Psoas muscle (tissue), 8 donors: ENCODE data around the gene SH3PXD2B. TPM values are rescaled to one million over a fixed set of nuclear protein-coding genes. Genes with fewer than 3 reads are reported as not detected.
A peak's percentile ranks its signal among the peaks of the same experiment; 100 is the strongest.

Experiments used
- ATAC-seq, 4 donors: fragments of 200-7000 bp; cut with Tn5 transposase; one replicate each; pipeline ENCODE4 v1.9.1; 2020; ENCODE audit warnings: moderate library complexity in 3 of 4, mild to moderate bottlenecking in 2 of 4
- DNase-seq, 2 donors: peaks; one replicate each; pipeline ENCODE4 v3.0.0-alpha.2; 2020
- H3K27ac ChIP-seq: fragments of 200-600 bp; one replicate; pipeline ENCODE4 v1.8.0; 2022
- H3K27me3 ChIP-seq, 3 donors: fragments of 200-600 bp in 1 of 3; one replicate each; pipeline versions ENCODE4 v1.6.1 to v1.8.0; 2013 to 2022; ENCODE audit warnings: low read length in 2 of 3, mild to moderate bottlenecking in 2 of 3, moderate library complexity in 1 of 3; ENCODE audit not compliant: insufficient read depth in 3 of 3
- H3K36me3 ChIP-seq, 2 donors: fragments of 200-600 bp in 1 of 2; one replicate each; pipeline versions ENCODE4 v1.6.1 to v1.8.0; 2013 to 2022; ENCODE audit warnings: low read depth in 1 of 2, mild to moderate bottlenecking in 1 of 2, moderate library complexity in 1 of 2; ENCODE audit not compliant: insufficient read depth in 1 of 2
- H3K4me1 ChIP-seq: fragments of 200-600 bp; one replicate; pipeline ENCODE4 v1.8.0; 2022
- H3K4me3 ChIP-seq: fragments of 200-600 bp; one replicate; pipeline ENCODE4 v1.8.0; 2022; ENCODE audit warnings: mild to moderate bottlenecking
- H3K9me3 ChIP-seq: fragments of 200-600 bp; one replicate; pipeline ENCODE4 v1.8.0; 2022
- WGBS, 3 donors: extraction: QIAGEN DNeasy Blood & Tissue Kit; methylation state at CpG; one replicate each; pipeline versions ENCODE4 v1.1.6 to v1.1.7; 2013; 5-methylcytosine and 5-hydroxymethylcytosine counted together
- intact Hi-C, 2 donors: fragments of 100-400 bp; cut with DNase I; formaldehyde crosslinking; loops; one replicate each; pipeline versions ENCODE4 v1.11.0 to v1.14.2; 2022
- polyA plus RNA-seq, 3 donors: library from polyadenylated mRNA; stranded (reverse); fragments of 200-250 nt; gene quantifications; one replicate each; pipeline ENCODE4 v1.2.3, GENCODE V29; 2013
- total RNA-seq, 4 donors: library from RNA; stranded (reverse); fragmentation: NEBNext Ultra II Directional in 2 of 4; extraction: Animal tissue kit (Norgen Biotek cat#: 25700) in 2 of 4; gene quantifications; one replicate each; pipeline versions ENCODE4 v1.2.1 to v1.2.4, GENCODE V29; 2021 to 2023
- TF ChIP-seq, protein P1 (sequence below): fragments of 200-600 bp; IDR thresholded peaks from one replicate; pipeline ENCODE4 v1.8.0; 2022; ENCODE audit warnings: antibody characterized with exemption
- donor health status: healthy with polysubstance abuse.
- donor health status: DM: no; HTN: no; CAD: no; lungs with moderate emphysema.
- donor health status: Bipolar disorder and iron deficiency.
- donor health status: healthy.
- donor health status: DM: yes; HTN: yes; CAD: no.
- donor health status: DM: no; HTN: no; CAD: no.
- donor health status: DM: no; HTN: no; CAD: no.
- donor health status: DM: yes; HTN: yes; CAD: no.

The SH3PXD2B gene
- total and polyA plus RNA-seq, 7 donors, result 0.58 to 5.3 (median 2.5) TPM

DNA sequence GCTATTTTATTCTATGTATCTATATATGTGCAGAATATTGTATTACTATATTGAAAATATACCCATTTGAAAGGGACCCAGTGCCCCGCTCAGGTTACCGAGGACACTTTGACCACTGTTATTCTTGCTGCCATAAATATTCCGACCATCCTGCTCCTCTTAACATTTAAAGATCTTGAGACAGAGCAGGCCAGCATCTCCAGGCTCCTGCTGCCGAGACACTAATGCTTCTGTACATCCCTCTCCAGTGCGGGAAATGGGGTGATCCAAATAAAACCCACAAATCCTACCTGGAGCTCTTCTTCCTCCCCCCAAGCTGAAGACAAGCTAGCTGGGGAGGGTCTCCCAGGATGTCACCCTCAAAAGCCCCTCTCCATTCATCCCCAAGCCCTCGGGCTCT, 3.9 kb downstream of the SH3PXD2B start:
- ATAC-seq (no peak), DNase-seq (no peak)
- TF ChIP-seq, protein P1, sequence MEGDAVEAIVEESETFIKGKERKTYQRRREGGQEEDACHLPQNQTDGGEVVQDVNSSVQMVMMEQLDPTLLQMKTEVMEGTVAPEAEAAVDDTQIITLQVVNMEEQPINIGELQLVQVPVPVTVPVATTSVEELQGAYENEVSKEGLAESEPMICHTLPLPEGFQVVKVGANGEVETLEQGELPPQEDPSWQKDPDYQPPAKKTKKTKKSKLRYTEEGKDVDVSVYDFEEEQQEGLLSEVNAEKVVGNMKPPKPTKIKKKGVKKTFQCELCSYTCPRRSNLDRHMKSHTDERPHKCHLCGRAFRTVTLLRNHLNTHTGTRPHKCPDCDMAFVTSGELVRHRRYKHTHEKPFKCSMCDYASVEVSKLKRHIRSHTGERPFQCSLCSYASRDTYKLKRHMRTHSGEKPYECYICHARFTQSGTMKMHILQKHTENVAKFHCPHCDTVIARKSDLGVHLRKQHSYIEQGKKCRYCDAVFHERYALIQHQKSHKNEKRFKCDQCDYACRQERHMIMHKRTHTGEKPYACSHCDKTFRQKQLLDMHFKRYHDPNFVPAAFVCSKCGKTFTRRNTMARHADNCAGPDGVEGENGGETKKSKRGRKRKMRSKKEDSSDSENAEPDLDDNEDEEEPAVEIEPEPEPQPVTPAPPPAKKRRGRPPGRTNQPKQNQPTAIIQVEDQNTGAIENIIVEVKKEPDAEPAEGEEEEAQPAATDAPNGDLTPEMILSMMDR, result no peak
- Histone ChIP-seq H3K27ac (no peak overlapping the region), H3K9me3 (no peaks in the 10 kb centered on the region), H3K36me3 (no peaks in the 10 kb centered on the region), H3K4me3 (no peak overlapping the region), H3K4me1 (peaks cover 4% of the 10 kb centered on the region), H3K27me3 (peaks cover 0 to 1% (median 0%) of the 10 kb centered on the region in 3 donors)
- 88 to 93% (median 89%) methylated on average over 6 of the region's 6 CpGs for WGBS, 3 donors
- intact Hi-C loops, result no loop called here

DNA sequence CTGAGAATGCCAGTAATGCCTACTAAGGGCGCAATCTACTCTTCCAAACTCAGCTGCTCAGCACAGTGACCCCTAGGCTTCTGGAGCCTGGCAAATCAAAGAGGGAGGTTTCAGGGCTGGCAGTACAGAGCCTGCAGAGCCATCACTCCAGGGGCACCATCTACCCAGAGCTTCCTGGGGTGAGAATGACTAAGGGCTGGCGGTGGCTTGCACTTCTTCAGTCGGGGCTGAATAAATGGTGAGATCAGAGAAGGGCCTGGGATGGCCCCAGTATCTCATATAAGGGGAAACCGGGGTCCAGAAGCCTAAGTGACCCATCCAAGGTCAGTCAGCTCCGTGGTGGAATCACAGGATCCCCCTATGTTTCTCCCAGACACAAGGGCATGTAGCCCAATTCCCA, 5.3 kb downstream of the SH3PXD2B start:
- WGBS, 3 donors, result 74 to 83% (median 79%) methylated on average over 5 of the region's 5 CpGs
- ATAC-seq, result no peak
- TF ChIP-seq, protein P1, result no peak
- H3K4me3 ChIP-seq, result no peak overlapping the region
- H3K36me3 ChIP-seq, result no peaks in the 10 kb centered on the region
- H3K27me3 ChIP-seq, result peaks cover 0 to 1% (median 0%) of the 10 kb centered on the region in 3 donors
- peaks cover 9% of the 10 kb centered on the region for H3K4me1 ChIP-seq
- no peak for DNase-seq
- H3K9me3 ChIP-seq, result no peaks in the 10 kb centered on the region
- intact Hi-C loops, result no loop called here
- H3K27ac ChIP-seq, result no peak overlapping the region

DNA sequence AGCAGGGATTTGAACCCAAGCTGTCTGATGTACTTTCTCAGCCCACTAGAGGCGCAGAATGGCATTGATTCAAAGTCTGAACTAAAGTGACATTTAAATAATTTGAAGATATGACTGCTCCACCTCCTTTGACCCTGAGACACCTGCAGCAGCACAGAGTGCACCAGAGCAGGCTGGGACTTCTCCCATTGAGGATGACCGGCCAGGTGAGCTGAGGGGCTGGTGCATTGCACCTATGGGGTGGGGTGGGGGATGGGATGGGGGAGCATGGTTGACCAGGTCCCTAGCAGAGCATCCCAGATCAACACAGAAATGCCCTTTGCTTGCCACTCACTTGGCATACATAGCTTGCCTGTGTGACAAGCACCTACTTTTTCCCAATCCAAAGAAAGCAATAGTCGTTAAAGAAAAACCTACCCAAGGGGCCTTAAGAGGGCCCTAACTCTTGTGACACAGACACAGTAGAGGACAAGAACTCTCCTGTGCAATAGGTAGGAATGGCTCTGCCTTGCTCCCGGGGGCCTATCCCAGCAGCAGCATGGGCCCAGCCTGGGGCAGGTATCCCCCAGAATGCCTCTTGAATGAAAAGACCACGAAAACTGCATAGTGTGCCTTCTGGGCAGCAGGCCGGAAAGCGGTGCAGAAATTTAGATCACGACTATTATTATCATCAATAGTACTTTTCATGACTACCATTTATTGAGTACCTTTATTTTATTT, 6.5 kb downstream of the SH3PXD2B start:
- no peak for DNase-seq

DNA sequence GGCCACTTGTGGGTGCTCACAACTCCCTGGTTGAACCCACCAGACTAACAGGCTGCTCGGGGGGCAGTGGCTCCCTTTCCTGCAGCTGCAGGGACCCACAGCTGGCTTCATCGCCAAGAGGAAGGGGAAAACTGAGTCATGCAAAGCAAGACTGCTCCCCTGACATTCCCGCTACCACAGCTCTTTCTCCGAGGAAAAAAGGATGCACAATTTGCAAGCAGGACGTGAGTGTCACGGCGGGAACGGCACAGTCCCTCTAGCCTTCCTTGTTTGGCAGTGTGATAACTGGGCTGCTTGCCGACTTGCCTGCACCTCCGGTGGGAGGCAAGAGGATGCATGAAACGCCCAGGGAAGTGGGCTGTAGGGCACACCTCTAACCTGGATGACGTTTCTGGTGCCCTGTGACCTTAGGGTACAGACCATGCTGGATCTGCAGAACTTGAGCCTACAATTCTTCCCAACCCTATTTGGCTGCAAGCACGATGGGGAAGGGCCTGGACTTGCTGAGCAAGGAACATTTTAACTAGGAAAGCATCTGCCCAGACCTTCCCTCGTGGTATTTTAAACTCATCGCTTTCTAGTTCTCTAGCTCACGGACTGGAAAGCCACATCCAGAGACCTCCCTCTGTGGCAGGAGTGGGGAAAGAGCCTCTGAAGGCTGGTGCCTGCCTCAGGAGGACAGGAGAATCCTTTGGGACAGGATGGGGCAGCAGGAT, 7.8 kb downstream of the SH3PXD2B start:
- H3K9me3 ChIP-seq, result no peaks in the 10 kb centered on the region
- TF ChIP-seq, protein P1, result no peak
- H3K4me3 ChIP-seq, result no peak overlapping the region
- ATAC-seq, result no peak
- H3K27ac ChIP-seq, result no peak overlapping the region
- H3K4me1 ChIP-seq, result peaks cover 14% of the 10 kb centered on the region
- DNase-seq, result peak in 1 of 2 donors; percentile 33
- H3K36me3 ChIP-seq, result no peaks in the 10 kb centered on the region
- WGBS, 3 donors, result 32 to 45% (median 39%) methylated on average over 16 of the region's 16 CpGs
- H3K27me3 ChIP-seq, result peaks cover 0 to 1% (median 0%) of the 10 kb centered on the region in 3 donors
- intact Hi-C loops, result no loop called here

More for the DNA sequence above, 6.5 kb downstream of the SH3PXD2B start:
- peaks cover 14% of the 10 kb centered on the region for H3K4me1 ChIP-seq
- no peaks in the 10 kb centered on the region for H3K9me3 ChIP-seq
- no peaks in the 10 kb centered on the region for H3K36me3 ChIP-seq
- no peak for ATAC-seq
- H3K27ac ChIP-seq, result no peak overlapping the region
- 94 to 96% (median 95%) methylated on average over 8 of the region's 8 CpGs for WGBS, 3 donors
- H3K27me3 ChIP-seq, result peaks cover 0 to 1% (median 0%) of the 10 kb centered on the region in 3 donors
- TF ChIP-seq, protein P1, result no peak
- H3K4me3 ChIP-seq, result no peak overlapping the region
- intact Hi-C loops, result no loop called here
